ENCODE measurements around the gene ZNF367. TPM values are rescaled to one million over a fixed set of nuclear protein-coding genes. Genes with fewer than 3 reads are reported as not detected.

ZNF367 gene
- total RNA-seq, 4 donors from 2014 or later, result 2.5 to 4.3 (median 3.1) TPM

DNA sequence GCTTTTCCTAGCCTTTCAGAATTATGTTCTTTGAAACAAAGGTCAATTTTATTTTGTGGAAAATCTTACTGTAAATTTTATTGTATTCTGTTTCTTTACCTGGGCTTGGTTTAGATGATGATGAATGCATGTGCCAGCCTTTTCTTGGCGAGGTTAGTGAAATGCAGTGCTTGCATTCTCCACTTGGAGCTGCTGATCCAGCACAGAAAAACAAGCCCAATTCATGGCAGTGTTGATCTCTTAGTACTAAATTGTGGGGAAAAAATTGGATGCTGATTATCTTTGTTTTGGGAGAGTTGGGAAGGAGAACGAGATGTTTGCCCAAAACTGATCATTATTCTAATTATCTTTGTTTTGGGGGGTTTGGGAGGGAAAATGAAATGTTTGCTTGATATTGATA lies 35.5 kb upstream of the ZNF367 start:
- peak in 1 of 2 donors; percentile 35 for TF ChIP-seq EP300 (IDR thresholded peaks at IDR 0.05)
- TF ChIP-seq POLR2A (IDR thresholded peaks at IDR 0.05), result no peak
- TF ChIP-seq CTCF (IDR thresholded peaks at IDR 0.05), result peak; percentile 28 to 65 (median 55)
- H3K27me3 ChIP-seq, result no peaks in the 10 kb centered on the region
- peaks cover 0 to 5% (median 0%) of the 10 kb centered on the region in 3 donors for H3K36me3 ChIP-seq
- 22 to 28% methylated on average over 2 of the region's 2 CpGs for WGBS, 2 donors
- no peak overlapping the region for H3K27ac ChIP-seq
- H3K9me3 ChIP-seq, result no peaks in the 10 kb centered on the region
- peak in 1 of 2 donors; percentile 37 for DNase-seq (ENCODE audit: low spot score in 2 of 2)
- H3K4me3 ChIP-seq, result no peak overlapping the region
- peaks cover 0 to 41% (median 3%) of the 10 kb centered on the region in 4 donors for H3K4me1 ChIP-seq

DNA sequence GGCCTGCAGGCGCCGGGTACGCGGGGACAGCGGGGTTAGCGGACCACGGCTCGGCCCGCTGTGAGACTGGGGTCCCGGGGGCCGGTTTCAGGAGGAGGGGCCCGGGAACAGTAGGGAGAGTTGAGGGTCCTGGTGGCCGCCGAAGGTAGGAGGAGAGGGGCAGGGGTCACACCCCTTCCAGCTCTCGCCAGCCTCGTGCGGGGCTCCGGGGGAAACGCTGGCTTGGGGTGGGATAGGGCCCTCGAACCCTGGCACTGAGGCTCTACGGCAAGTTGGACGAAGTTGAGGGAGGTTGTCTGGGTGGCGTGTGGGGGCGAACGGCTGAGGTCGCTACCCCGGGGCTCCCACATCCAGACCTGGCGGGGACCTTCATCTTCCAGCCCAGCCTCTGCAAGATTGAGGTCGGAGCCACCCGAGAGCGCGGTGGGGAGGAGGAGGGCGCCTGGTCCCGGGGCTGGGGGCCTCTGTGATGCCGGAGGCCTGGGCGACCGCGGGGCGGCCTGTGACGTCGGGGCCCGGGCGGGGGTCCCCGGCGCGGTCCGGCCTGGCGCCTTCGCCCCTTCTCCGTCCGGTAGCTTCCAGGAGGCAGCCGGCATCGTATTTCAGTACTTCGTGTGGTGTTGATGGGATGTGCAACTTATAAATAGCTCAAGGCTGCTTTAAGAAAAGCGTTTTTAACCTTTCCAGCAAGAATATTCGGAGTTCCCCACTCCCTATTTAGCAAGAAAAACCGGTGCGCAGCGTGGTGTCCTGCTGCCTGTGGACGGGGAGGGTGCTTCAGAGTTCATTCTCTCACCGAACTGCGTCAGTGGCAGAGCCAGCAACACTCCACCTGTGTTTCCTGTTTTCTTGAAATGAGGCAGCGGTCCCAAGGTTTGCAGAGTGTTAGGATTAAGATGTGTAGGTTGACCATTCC lies 32.7 kb upstream of the ZNF367 start:
- Histone ChIP-seq H3K4me3 (peak overlapping the region; percentile 57 to 83 (median 64)), H3K9me3 (no peaks in the 10 kb centered on the region), H3K4me1 (peaks cover 0 to 33% (median 3%) of the 10 kb centered on the region in 4 donors), H3K27me3 (no peaks in the 10 kb centered on the region), H3K36me3 (no peaks in the 10 kb centered on the region), H3K27ac (peak overlapping the region; percentile 60 to 90 (median 86))
- TF ChIP-seq POLR2A (IDR thresholded peaks at IDR 0.05), result peak in 1 of 2 donors; percentile 28
- no peak for TF ChIP-seq CTCF (IDR thresholded peaks at IDR 0.05)
- TF ChIP-seq EP300 (IDR thresholded peaks at IDR 0.05), result peak in 1 of 2 donors; percentile 17
- 2 to 3% methylated on average over 34 to 61 of the region's 63 CpGs for WGBS, 2 donors
- peak in 1 of 2 donors; percentile 34 for DNase-seq (ENCODE audit: low spot score in 2 of 2)

GRCh38 chr9:96449845-96450612 lies 31.9 kb upstream of the ZNF367 start, which contains the start of gene HABP4:
HABP4 (plus strand) TSS chr9:96450169; CDS start chr9:96450280, 111 bp downstream.
- 1 to 2% methylated on average over 24 to 67 of the region's 108 CpGs for WGBS, 2 donors
- Histone ChIP-seq H3K27ac (peak within 1 kb of the TSS; percentile 68 to 90 (median 86)), H3K27me3 (no peaks in the 10 kb centered on the region), H3K9me3 (no peaks in the 10 kb centered on the region), H3K36me3 (no peaks in the 10 kb centered on the region), H3K4me1 (peaks cover 0 to 33% (median 3%) of the 10 kb centered on the region in 4 donors), H3K4me3 (peak within 1 kb of the TSS; percentile 57 to 83 (median 64))
- TF ChIP-seq CTCF (IDR thresholded peaks at IDR 0.05) (peak in 3 of 5 experiments; percentile 12 to 68 (median 51)), EP300 (IDR thresholded peaks at IDR 0.05) (peak in 1 of 2 donors; percentile 75), POLR2A (IDR thresholded peaks at IDR 0.05) (peak; percentile 93 to 99)
- peak; percentile 96 to 97 for DNase-seq (ENCODE audit: low spot score in 2 of 2)

DNA sequence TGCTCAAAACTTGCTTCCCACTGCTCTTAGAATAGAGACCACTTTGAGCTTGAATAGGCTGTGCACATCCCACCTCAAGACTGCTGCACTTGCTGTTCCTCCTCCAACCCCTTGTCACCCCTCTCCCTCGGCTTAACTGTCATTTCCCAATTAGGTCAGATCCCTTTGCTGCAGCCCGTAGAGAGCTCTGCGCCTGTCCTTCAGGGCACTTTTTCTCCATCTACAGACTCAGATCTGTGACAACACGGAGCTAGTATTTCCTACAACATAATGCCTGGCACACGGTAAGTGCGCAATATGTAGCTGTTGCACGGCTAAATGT lies 31.3 kb upstream of the ZNF367 start:
- Histone ChIP-seq H3K4me3 (peak overlapping the region; percentile 35 to 83 (median 64)), H3K4me1 (peaks cover 0 to 33% (median 3%) of the 10 kb centered on the region in 4 donors), H3K27ac (peak overlapping the region; percentile 60 to 90 (median 78)), H3K27me3 (no peaks in the 10 kb centered on the region), H3K36me3 (no peaks in the 10 kb centered on the region), H3K9me3 (no peaks in the 10 kb centered on the region)
- DNase-seq (ENCODE audit: low spot score in 2 of 2), result no peak
- 1 to 2% methylated on average over 7 of the region's 7 CpGs for WGBS, 2 donors
- TF ChIP-seq EP300 (IDR thresholded peaks at IDR 0.05) (no peak), CTCF (IDR thresholded peaks at IDR 0.05) (no peak), POLR2A (IDR thresholded peaks at IDR 0.05) (no peak)
